Activated B cell treated with CpG ODN at 0.5 μM for 24 hours (primary cell): ENCODE results near the gene ITPR3. TPM values are rescaled to one million over a fixed set of nuclear protein-coding genes. Genes with fewer than 3 reads are reported as not detected.

Experiments used
- ATAC-seq: fragments of 200-7000 bp; cut with Tn5 transposase; one replicate; pipeline ENCODE4 v1.10.0; 2021; ENCODE audit warnings: low read depth, mild to moderate bottlenecking, moderate library complexity
- CTCF ChIA-PET: fragments of 350-600 bp; sonication (Branson Sonifier 250); formaldehyde crosslinking; loops from one replicate; lab custom pipeline; 2021; ENCODE audit warnings: antibody characterized with exemption; lab: Charles Lee
- POLR2A ChIA-PET: fragments of 350-600 bp; sonication (Branson Sonifier 250); formaldehyde crosslinking; loops from one replicate; lab custom pipeline; 2021; ENCODE audit warnings: antibody characterized with exemption; lab: Charles Lee
- DNase-seq: peaks from one replicate; pipeline ENCODE4 v3.0.0; 2022
- H3K27ac Mint-ChIP-seq: one replicate; pipeline ENCODE4 v1.8.0; 2020; ENCODE audit warnings: mixed read lengths
- H3K27me3 Mint-ChIP-seq: one replicate; pipeline ENCODE4 v1.8.0; 2021; ENCODE audit warnings: mixed read lengths
- H3K36me3 Mint-ChIP-seq: one replicate; pipeline ENCODE4 v1.8.0; 2021; ENCODE audit warnings: low read depth, mixed read lengths
- H3K4me1 Mint-ChIP-seq: one replicate; pipeline ENCODE4 v1.8.0; 2021; ENCODE audit warnings: mixed read lengths
- H3K4me3 Mint-ChIP-seq: one replicate; pipeline ENCODE4 v1.8.0; 2020; ENCODE audit warnings: mild to moderate bottlenecking, mixed read lengths
- H3K9me3 Mint-ChIP-seq: one replicate; pipeline ENCODE4 v1.8.0; 2020; ENCODE audit warnings: mixed read lengths
- CTCF ChIP-seq: fragments of 200-600 bp; IDR thresholded peaks from one replicate; pipeline ENCODE4 v1.8.0; 2022; ENCODE audit warnings: antibody characterized with exemption, mild to moderate bottlenecking
- intact Hi-C: fragments of 100-400 bp; cut with micrococcal nuclease; formaldehyde crosslinking; loops from one replicate; pipeline ENCODE4 v1.15.1; 2024
- total RNA-seq: library from RNA; stranded (reverse); gene quantifications from 2 replicates; pipeline ENCODE4 v1.2.3, GENCODE V29; 2022

ITPR3 gene
- total RNA-seq, 1 donor from 2014 or later = 35.5 TPM

- intact Hi-C loops = no loop called here
- peaks cover 9% of the 10 kb centered on the region for H3K4me1 Mint-ChIP-seq
- ATAC-seq = no peak
- no peak for DNase-seq
- H3K9me3 Mint-ChIP-seq = no peaks in the 10 kb centered on the region
- H3K27ac Mint-ChIP-seq = no peak overlapping the region
- POLR2A ChIA-PET = no interaction called here
- CTCF ChIA-PET = no interaction called here
- no peak for TF ChIP-seq CTCF
- H3K36me3 Mint-ChIP-seq = no peaks in the 10 kb centered on the region
- no peaks in the 10 kb centered on the region for H3K27me3 Mint-ChIP-seq
- H3K4me3 Mint-ChIP-seq = no peak overlapping the region
Measured at GRCh38 chr6:33613795-33614168, 7.3 kb upstream of the ITPR3 start.

- intact Hi-C loops = no loop called here
- TF ChIP-seq CTCF = no peak
- H3K4me1 Mint-ChIP-seq = peaks cover 15% of the 10 kb centered on the region
- ATAC-seq (no peak), DNase-seq (no peak)
- ChIA-PET POLR2A (no interaction called here), CTCF (no interaction called here)
- H3K36me3 Mint-ChIP-seq = no peaks in the 10 kb centered on the region
- no peak overlapping the region for H3K27ac Mint-ChIP-seq
- H3K4me3 Mint-ChIP-seq = no peak overlapping the region
- no peaks in the 10 kb centered on the region for H3K27me3 Mint-ChIP-seq
- H3K9me3 Mint-ChIP-seq = no peaks in the 10 kb centered on the region
Measured at GRCh38 chr6:33616113-33616512, 5.0 kb upstream of the ITPR3 start.

GRCh38 chr6:33616913-33617312, 4.2 kb upstream of the ITPR3 start:
- Mint-ChIP-seq H3K36me3 (no peaks in the 10 kb centered on the region), H3K4me1 (peaks cover 15% of the 10 kb centered on the region), H3K4me3 (no peak overlapping the region), H3K27me3 (no peaks in the 10 kb centered on the region), H3K27ac (no peak overlapping the region), H3K9me3 (no peaks in the 10 kb centered on the region)
- no peak for TF ChIP-seq CTCF
- DNase-seq (no peak), ATAC-seq (no peak)
- POLR2A ChIA-PET = no interaction called here
- intact Hi-C loops = no loop called here
- CTCF ChIA-PET = interaction anchor here (0.8 kb wide), 1 partner anchor 27 kb away, joined by 4 read pairs; no protein-coding TSS in a partner anchor

- Mint-ChIP-seq H3K36me3 (peaks cover 5% of the 10 kb centered on the region), H3K4me3 (peak overlapping the region; percentile 89), H3K9me3 (no peaks in the 10 kb centered on the region), H3K27ac (peak overlapping the region; percentile 76), H3K4me1 (peaks cover 39% of the 10 kb centered on the region), H3K27me3 (no peaks in the 10 kb centered on the region)
- no peak for ATAC-seq
- no peak for DNase-seq
- TF ChIP-seq CTCF = no peak
- POLR2A ChIA-PET = interaction anchor here (3.0 kb wide), 1 partner anchor 12 kb away, joined by 20 read pairs; no protein-coding TSS in a partner anchor
- intact Hi-C loops = no loop called here
- CTCF ChIA-PET = interaction anchor here (0.7 to 1.0 kb wide), 2 partner anchors 11 to 799 kb away, joined by 3 read pairs; no protein-coding TSS in a partner anchor
Measured at GRCh38 chr6:33619166-33619840, 1.8 kb upstream of the ITPR3 start.

- no peaks in the 10 kb centered on the region for H3K27me3 Mint-ChIP-seq
- H3K4me3 Mint-ChIP-seq = peak overlapping the region; percentile 89
- peaks cover 46% of the 10 kb centered on the region for H3K4me1 Mint-ChIP-seq
- H3K9me3 Mint-ChIP-seq = no peaks in the 10 kb centered on the region
- peaks cover 11% of the 10 kb centered on the region for H3K36me3 Mint-ChIP-seq
- CTCF ChIA-PET = interaction anchor here (0.6 to 1.1 kb wide), 2 partner anchors 11 to 91 kb away, joined by 3 to 4 read pairs; partner anchors contain the start of gene UQCC2
- ATAC-seq (peak; percentile 12), DNase-seq (peak; percentile 41)
- intact Hi-C loops = loop anchor here (2.0 to 5.0 kb wide), 2 partner anchors 76 to 92 kb away; partner anchors contain the start of gene UQCC2
- TF ChIP-seq CTCF = no peak
- POLR2A ChIA-PET = interaction anchor here (0.6 to 3.6 kb wide), 20 partner anchors 9 to 506 kb away, joined by 3 to 37 read pairs (median 8); partner anchors contain the start of genes BAK1, PHF1 and UQCC2
- H3K27ac Mint-ChIP-seq = peak overlapping the region; percentile 76
Measured at GRCh38 chr6:33620158-33620855, 815 bp upstream of the ITPR3 start.
